Activated CD4-positive, CD25-positive, alpha-beta regulatory T cell treated with anti-CD3 and anti-CD28 coated beads, Interleukin-2, amount 50 U/mL, for 24 hours (primary cell): ENCODE measurements around the gene FKBP1A.
"Not testable (repeated sequence)": the region's sequence is repeated elsewhere in the genome, so short reads cannot be mapped to it uniquely, and the experiment has no call there.

Experiments used
- ATAC-seq, 2 donors: fragments of 150-1000 bp; cut with Tn5 transposase; one replicate each; pipeline ENCODE4 v1.10.0; 2021; ENCODE audit warnings: mild to moderate bottlenecking in 1 of 2, moderate library complexity in 1 of 2

Gene FKBP1A

DNA sequence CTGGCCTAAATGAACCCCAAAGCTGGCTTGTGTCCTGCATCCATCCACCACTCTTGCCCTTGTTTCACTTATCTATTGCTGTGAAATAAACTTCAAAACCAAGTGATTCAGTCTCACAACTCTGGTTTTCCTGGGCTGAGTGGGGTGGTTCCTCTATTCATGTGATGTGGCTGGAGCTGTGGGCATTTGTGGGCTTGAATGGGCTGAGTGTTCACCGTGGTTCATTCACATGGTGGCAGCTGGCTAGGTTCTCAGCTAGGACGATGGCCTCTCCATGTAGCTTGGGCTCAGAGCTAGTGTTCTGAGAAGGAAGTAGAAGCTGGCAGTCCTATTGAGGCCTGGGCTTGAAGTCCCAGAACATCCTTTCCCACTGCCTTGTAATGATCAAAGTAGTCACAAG lies 30.4 kb downstream of the FKBP1A start:
- no peak for ATAC-seq

DNA sequence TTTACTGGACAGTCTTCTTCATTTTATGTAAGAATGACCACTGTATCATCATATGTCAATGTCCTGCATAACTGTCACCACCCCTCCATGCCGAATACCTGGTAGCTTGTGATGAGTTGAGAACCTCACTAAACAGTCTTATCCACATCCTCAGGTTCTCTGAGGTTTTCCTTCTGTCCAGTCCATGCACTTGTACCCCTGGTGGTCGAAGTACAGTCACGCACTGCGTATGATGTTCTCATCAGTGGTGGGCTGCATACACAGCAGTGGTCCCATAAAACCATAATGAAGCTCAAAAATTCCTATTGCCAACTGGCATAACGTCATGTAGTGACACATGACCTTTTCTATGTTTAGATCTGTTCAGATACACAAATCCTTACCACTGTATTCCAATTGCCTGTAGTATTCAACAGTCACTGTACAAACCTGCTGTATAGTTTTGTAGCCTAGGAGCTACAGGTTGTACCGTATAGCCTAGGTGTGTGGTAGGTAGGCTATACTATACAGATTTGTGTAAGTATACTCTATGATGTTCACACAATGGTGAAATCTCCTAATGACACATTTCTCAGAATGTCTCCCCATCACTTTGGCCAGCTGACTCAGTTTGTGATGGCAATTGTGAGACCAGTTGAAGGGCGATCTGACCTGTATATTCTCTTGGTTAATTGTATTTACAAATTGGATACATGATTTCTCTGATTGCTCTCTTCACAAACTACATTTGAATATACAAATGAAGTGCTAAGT lies 32.6 kb downstream of the FKBP1A start:
- ATAC-seq, result no peak

DNA sequence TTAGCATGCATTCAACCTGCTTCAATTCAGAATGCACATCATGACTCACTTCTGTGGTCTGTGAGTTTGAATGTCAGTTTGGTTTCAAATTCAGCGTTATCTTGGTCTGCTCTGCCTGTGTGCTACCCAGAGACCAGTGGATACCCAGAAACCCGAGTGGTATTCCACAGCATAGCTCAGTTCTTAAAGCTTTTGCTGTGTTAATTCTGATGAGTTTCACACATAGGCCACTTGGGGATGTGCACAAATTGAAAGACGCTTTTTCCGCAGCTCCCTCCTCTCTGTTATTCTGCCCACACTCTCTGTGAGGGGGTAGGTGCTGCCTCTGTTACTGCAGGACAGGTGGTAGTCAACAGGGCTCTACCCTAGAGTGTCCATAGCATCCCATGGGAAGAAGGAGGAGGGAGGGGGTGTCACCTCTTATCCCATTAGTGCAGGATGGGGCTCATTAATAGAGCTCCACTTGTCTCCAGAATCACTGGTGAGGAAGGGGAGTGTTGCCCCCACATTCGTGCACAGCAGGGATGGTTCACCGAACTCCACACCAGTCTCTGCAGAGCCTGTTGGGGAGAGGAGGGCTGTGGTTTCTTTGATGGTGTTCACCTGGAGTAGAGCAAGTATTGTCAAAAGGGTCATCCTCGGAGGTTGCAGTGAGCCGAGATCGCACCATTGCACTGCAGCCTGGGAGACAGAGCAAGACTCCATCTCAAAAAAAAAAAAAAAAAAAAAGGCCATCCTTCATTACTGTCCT lies 34.8 kb downstream of the FKBP1A start:
- ATAC-seq, result peak; percentile 98 to 99

DNA sequence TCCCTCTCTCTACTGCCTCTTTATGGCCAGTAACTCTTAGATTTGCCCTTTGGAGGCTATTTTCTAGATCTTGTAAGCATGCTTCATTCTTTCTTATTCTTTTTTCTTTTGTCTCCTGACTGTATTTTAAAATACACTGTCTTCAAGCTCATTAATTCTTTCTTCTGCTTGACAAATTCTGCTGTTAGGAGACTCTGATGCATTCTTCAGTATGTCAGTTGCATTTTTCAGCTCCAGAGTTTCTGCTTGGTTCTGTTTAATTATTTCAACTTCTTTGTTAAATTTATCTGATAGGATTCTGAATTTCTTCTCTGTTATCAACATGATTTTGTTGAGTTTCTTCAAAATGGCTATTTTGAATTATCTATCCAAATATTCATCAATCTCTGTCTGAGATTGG lies 38.9 kb downstream of the FKBP1A start:
- ATAC-seq, result no peak

DNA sequence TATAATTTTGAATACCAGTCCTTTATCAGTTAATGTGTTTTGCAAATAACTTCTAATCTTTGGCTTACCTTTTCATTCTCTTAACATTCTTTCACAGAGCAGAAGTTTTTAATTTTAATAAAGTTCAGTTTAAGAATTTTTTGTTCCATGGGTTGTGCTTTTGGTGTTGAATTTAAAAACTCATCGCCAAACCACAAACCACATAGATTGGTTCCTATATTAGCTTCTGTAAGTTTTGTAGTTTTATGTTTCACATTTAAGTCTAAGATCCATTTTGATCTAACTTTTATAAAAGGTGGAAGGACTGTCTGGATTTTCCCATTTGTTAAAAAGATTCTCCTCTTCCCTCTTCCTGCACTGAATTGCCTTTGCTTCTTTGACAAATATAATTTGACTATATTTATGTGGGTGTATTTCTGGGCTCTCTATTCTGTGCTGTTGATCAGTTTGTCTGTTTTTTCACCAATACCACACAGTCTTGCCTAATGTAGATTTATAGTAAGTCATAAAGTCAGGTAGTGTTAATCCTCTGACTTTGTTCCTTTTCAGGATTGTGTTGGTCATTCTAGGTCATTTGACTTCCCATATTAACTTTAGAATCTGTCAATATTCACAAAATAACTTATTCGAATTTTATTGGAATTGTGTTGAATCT lies 46.4 kb downstream of the FKBP1A start:
- no peak for ATAC-seq

DNA sequence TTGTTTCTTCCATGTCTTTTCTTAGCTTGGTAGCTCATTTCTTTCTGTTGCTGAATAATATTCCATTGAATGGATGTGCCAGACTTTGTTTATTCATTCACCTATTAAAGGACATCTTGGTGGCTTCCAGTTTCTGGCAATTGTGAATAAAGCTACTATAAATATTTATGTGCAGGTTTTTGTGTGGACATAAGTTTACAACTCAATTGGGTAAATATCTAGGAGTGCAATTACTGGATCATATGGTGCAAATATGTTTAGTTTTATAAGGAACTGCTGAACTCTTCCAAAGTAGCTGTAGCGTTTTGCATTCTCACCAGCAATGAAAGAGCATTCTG lies 47.1 kb downstream of the FKBP1A start:
- no peak for ATAC-seq

DNA sequence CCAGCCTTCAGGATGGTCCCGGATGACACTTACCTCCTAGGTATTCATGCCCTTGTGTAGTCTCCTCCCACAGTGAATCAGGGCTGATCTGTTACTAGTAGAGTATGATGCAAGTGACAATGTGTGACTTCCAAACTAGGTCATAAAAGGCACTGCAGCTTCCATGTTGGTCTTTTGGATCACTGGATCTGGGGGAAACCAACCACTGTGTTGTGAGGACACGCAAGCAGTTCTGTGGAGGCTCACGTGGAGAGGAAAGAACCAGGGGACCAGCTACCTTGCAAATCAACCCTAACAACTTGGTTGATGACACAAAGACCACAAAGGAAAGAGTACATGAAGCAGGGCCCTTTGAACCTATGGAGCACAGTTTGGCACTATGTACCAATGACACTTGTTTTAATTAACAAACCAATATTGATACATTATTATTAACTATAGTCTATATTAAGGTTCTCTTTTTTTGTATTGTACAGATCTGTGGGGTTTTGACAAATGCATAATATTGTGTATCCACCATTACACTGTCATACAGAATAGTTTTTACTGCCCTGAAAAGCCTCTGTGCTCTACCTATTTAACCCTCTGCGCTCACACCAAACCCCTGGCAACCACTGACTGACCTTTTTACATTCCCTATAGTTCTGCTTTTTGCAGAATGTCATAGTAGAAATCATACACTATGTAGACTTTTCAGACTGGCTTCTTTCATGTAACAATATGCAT lies 47.7 kb downstream of the FKBP1A start:
- ATAC-seq, result no peak

DNA sequence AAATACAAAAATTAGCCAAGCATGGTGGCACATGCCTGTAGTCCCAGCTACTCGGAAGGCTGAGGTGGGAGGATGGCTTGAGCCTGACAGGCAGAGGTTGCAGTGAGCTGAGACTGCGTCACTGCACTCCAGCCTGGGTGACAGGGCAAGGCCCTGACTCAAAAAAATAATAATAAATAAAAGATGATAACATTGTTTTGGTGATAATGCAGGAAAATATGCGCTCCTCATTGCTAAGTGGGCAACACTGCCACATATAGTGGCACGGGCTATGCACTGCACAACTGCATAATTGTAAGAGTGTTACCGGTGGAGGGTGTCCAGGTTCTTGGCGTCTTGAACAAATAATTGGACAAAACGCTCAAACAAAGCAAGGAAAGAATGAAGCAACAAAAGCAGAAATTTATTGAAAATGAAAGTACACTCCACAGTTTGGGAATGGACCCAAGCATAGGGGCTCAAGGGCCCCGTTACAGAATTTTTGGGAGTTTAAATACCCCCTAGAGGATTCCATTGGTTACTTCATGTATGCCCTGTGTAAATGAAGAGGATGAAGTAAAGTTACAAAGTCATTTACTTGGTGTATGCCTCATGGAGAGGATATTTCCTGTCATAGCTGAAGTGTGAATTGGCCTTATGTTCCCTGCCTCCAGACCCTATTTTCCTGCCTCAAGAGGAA lies 49.3 kb downstream of the FKBP1A start:
- not testable (repeated sequence) for ATAC-seq

DNA sequence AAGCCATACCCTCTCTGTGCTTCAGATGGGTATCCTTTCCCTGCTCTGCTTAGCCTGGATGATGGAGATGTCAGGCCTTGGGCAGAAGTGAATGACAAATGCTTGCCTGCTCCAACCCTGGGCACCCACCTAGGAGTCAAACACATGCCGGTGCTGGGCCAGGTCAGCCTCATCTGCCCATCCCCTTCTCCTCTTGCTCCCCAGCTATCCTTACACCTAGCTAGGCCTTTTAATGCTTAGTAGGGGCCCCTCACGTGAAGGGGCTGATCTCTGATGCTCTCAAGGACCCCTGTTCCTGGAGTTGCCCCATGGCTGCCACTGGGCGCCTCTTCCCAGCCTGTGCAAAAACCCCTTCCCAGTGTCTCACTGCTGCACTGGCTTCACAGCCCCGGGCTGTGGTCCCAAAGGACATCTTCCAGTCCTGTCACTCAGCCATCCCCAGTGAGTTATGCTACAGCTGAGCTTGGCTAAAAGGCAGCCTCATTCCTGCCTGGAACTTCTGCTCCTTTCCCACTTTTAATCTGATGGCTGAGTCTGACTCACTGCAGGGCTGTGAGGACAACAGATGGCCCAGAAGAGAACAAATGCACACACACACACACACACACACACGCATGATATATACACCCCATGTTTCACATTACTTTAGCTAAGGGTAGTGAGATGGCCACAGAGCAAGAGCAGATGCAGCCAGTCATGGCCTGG lies 51.1 kb downstream of the FKBP1A start:
- ATAC-seq, result no peak

DNA sequence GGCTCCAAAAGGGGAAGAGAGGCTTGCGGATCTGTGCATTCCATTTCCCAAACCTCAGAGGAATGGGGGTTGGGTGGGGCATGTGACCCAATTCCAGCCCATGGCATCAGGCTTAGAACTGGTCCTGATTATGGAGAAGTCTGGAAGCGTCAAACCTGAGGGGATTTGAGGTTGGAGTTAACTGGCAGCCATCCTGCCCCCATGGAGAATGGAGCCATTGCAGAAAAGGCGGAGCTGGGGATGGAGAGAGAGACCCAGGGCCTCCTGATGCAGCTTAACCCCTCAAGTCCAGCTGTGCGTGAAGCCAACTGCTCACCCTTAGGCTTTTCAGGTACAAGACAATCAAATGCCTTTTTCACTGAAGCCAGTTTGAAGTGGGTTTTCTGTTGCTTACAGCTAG lies 54.1 kb downstream of the FKBP1A start:
- no peak for ATAC-seq

DNA sequence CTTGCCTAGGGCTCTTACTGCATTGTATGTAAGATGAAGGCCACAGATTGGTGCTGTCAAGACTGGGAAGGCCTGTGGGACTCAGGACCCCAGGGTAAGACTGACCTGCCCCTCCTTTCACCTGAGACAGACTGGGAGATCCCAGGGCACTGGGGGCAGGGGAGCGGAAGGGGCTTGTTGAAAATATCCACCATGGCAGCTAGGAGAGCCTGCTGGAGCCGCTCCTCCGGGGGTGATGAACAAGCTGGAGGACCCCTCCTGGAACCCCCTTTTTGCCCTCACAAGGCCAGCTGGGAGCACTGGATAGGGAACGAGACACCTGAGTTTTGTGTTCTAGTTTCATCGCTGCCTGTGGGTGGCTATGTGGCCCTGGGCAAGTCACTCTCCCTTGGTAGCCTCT lies 54.8 kb downstream of the FKBP1A start:
- ATAC-seq, result no peak

DNA sequence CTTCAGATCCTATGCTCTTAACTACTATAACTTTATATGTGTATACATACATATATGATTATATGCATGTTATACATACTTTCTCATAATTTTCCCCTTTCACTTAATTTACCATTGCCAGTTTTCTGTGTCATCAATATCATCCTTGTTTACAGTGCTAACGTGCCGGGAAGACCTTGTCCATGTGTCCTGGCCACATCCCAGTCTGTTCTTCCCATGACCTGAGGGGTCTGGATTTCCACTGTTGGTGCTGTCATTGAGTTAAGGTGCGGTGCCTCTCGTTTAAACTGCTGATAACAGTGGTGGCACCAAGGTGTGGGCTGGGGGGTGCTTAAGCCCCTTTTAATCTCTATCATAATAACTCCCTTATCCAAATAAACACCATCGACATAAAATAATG lies 55.4 kb downstream of the FKBP1A start:
- ATAC-seq, result no peak

DNA sequence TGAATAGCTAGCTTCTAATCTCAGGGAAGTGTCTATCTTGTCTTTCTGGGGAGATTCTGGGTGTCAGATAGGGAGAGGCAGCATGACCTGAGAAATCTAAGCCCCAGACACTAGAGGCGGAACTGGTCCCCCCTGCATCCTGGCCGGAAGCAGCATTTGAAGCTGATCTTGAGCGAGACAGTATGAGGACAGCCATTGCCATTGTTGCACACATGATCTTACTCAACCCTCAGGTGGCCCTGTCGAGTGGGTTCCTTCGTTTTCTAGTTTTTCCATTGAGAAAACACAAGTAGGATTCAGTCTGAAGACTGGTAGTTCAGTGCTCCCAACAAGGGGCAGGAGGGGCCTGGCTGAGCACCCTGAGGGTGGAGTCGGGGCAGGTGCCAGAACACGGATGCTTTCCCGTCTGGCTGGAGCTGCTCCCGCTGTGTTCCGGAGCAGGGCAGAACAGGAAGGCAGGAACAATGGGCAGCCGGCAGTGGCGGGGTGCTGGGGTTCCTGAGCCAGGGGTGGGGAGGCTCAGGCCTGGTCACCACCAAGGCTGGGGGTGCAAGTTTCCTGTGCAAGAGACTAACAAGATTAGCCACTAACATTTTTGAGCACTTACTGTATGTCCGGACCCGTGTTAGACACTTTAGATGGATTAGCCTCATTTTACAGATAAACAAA lies 56.0 kb downstream of the FKBP1A start:
- ATAC-seq, result no peak

DNA sequence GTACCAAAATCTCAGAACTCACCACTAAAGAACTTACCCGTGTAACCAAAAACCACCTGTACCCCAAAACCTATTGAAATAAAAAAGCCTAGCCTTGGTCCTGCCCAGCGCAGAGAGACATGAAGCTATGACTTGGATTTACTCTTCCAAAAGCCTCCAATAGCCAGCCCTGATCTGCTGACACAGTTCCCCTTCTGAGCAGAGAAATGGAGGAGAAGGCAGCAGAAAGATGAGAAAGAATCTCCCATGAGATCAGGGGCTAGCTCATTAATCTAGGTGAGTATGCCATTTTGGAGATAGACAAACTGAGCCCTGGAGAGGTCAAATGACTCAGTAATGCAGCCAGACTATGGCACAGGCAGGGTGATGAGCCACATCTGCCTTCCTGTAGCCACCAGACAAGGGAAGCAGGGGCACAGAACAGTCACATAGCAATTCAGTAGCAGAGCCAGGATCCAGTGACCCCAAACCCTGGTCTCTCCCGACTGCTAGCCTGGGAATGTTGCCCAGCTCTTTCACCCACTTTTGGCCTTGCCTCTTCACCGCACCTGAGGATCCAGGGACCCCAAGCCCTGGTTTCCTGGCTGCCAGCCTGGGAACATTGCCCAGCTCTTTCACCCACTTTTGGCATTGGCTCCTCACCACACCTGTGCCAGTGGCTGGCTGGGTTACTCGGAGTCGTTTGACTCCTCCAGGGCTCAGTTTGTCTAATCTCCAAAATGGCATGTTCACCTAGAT lies 56.7 kb downstream of the FKBP1A start:
- ATAC-seq, result peak; percentile 77 to 82

DNA sequence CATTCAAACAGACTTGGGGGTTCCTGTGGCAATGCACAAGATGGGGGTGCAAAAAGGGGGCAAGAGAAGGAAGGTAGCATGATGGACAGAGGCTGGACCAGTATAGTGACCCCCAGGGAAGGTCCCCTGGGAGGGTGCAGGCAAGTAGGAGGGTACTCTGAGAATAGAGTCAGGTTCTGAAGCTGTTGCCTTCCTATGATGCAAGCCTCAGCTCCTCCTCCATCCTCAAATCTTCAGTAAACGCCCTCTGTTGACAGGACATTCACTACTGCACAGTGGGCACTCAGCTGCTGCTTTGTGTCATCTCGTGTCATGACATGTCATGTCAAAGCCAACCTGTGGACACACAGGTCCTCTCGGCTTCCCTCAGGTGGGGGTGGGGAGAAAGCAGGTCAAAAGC lies 58.1 kb downstream of the FKBP1A start:
- ATAC-seq, result no peak

DNA sequence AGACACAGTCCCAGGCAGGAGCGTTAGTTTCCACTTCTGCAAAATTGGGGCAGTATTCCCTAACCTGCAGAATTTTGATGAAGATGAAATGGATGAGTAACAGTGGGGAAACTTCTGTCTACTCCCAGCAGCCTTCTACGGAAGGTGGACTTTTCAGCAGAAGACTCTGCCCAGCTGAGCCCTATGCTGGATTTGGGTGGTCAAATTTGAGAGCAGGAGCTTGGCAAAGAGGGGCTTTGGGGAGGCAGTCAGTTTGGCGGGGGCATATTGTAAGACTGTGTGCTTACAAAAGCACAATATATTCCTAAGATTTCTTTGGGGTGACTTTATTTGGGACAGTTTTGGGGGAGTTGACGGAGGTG lies 58.5 kb downstream of the FKBP1A start:
- ATAC-seq, result no peak

DNA sequence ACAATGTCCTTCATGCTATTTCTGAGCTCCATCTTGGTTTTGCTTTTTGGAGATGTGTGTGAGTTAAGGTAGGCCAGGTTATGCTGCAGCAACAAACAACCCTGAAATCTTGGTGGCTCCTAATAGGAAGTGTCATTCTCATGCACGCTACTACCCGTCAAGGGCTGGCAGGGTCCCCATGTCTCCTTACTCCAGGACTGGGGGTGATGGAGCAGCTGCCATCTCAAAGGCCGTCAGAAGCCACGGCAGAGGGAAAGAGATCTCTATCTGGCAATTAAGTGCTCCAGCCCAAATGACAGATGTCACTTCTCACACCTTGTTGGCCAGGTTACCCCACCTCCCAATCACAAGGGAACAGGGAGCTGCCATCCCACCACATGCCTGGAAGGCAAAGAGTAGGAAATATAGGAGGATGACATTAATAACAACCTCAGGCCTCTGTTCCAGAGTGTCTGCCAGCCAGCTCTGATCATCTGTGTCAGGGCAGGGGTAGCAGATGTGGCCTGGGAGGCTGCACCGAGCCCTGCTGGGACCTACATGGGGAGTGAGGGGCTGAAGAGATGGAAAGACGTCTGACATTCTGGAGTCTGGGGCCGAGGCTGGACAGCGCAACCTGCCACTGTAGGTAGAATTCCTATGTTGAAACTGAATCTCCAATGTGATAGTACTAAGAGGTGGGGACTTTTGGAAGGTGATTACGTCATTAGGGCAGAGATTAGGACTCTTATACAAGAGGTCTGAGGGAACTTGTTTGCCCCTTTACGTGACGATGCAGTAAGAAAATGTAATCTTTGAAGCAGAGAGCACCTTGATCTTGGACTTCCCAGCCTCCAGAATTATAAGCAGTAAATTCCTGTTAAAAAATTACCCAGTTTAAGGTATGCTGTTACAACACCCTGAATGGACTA lies 59.1 kb downstream of the FKBP1A start:
- ATAC-seq, result no peak

DNA sequence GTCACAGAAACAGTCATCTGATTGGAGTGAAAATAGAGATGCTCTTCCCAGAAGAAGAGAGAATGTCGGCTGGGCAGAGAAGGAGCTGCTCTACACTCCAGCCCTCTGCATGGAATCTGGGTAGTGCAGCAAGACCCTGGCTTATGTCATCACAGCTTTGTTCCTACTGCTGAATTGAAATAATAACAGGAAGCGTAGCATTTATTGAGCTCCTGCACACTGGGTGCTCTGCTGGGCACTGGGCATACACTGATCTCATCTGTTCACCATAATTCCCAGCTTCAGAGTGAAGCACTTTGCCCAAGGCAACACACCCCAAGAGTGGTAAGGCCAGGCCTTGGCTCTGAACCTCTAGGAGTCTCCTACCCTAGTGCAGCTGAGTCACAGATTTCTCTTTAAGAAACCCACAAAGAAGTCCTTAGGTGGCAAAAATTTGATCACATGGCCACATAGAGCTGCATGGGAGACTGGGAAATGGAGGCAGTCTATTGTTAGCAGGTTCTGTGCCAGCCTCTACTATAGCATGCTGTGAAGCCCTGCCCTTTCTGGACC lies 60.0 kb downstream of the FKBP1A start:
- ATAC-seq, result no peak

DNA sequence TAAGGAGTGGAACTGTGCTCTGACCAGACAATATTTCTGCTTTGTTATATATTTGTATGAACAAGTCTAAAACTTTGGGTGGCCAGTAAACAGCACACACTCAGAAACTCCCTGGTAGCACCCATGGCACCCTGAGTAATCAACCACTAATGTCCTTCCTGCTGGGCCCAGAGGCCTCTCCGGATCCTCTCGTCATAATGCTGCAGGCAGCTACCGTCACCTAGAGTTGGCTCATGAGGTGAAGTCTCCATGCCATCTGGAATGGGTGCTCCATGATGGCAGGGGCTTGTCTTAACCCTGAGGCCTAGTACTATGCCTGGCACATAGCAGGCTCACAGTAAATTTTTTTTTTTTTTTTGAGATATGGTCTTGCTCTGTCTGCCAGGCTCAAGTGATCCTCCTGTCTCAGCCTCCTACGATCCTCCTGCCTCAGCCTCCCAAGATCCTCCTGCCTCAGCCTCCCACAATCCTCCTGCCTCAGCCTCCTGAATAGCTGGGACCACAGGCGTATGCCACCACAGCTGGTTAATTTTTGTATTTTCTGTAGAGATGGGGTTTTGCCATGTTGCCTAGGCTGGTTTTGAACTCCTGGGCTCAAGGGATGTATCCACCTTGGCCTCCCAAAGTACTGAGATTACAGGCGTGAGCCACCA lies 60.9 kb downstream of the FKBP1A start:
- ATAC-seq, result no peak
